HCT116 (cell line): ENCODE results near the gene SELENOS. TPM values are rescaled to one million over a fixed set of nuclear protein-coding genes. Genes with fewer than 3 reads are reported as not detected.

Source experiments
- ATAC-seq: fragments of 200-7000 bp; cut with Tn5 transposase; 2 replicates; pipeline ENCODE4 v1.9.1; 2020; ENCODE audit warnings: mild to moderate bottlenecking, moderate library complexity
- BruUV-seq: library from RNA; stranded (reverse); fragments of 400-500 nt; replicated peaks from 2 replicates; lab custom pipeline; 2021; lab: Mats Ljungman, UMichigan
- CTCF ChIA-PET: fragments of 300-600 bp; sonication (Branson Sonifier 250); formaldehyde crosslinking; loops from one replicate; lab custom pipeline; 2021; ENCODE audit warnings: antibody characterized with exemption; lab: Charles Lee
- POLR2A ChIA-PET: fragments of 300-600, 350-600 bp; sonication (Branson Sonifier 250); formaldehyde crosslinking; loops from one replicate; lab custom pipeline; 2021; ENCODE audit warnings: antibody characterized with exemption; lab: Charles Lee
- RAD21 ChIA-PET, 2 experiments: fragments of 300-600 bp; sonication (Branson Sonifier 250); formaldehyde crosslinking; loops; one replicate each; lab custom pipeline; 2023; ENCODE audit warnings: low total read pairs in 2 of 2; ENCODE audit not compliant: uncharacterized antibody in 2 of 2, unreplicated experiment in 2 of 2, low non-redundant PET in 1 of 2; lab: Charles Lee
- DNase-seq: peaks from one replicate; pipeline ENCODE4 v3.0.0-alpha.2; 2010; ENCODE audit warnings: low read depth, low spot score
- H2AFZ ChIP-seq: fragments of 200-600 bp; shearing (Covaris generic), sonication (generic); 2 replicates; pipeline ENCODE4 v1.6.1; 2017; ENCODE audit warnings: low read depth, mixed run types, mixed read lengths, antibody characterized with exemption, low read length; ENCODE audit not compliant: poor library complexity, severe bottlenecking
- H3K27ac ChIP-seq: 2 replicates; pipeline ENCODE4 v1.5.1; 2012; ENCODE audit warnings: low read depth, low read length
- H3K27me3 ChIP-seq: fragments of 200-600 bp; sonication (generic); 2 replicates; pipeline ENCODE4 v1.6.1; 2016; ENCODE audit warnings: mixed run types, low read length, mixed read lengths; ENCODE audit not compliant: insufficient read depth
- H3K36me3 ChIP-seq, 2 experiments: fragments of 200-500 bp in 1 of 2; fragments of 200-600 bp in 1 of 2; sonication (Bioruptor generic) in 1 of 2; sonication (generic) in 1 of 2; 2 replicates each; pipeline versions ENCODE4 v1.5.1 to v1.6.1; 2014 to 2016; ENCODE audit warnings: low read length in 2 of 2, inconsistent platforms in 1 of 2, mixed read lengths in 1 of 2, mixed run types in 1 of 2; ENCODE audit not compliant: insufficient read depth in 2 of 2, control insufficient read depth in 1 of 2
- H3K4me1 ChIP-seq, 2 experiments: fragments of 200-600 bp in 1 of 2; sonication (generic) in 1 of 2; 2 replicates each; pipeline versions ENCODE4 v1.5.1 to v1.6.1; 2012 to 2017; ENCODE audit warnings: low read length in 2 of 2, inconsistent platforms in 1 of 2, mild to moderate bottlenecking in 1 of 2, mixed read lengths in 1 of 2, mixed run types in 1 of 2, moderate library complexity in 1 of 2; ENCODE audit not compliant: insufficient read depth in 2 of 2, control insufficient read depth in 1 of 2
- H3K4me2 ChIP-seq: fragments of 200-600 bp; sonication (generic); 2 replicates; pipeline ENCODE4 v1.6.1; 2017; ENCODE audit warnings: mixed run types, low read length, mixed read lengths
- H3K4me3 ChIP-seq, 2 experiments: fragments of 200-600 bp in 1 of 2; sonication (generic) in 1 of 2; replicated peaks in 1 of 2; 2 replicates each; pipeline ENCODE4 v1.5.1; 2011 to 2016; ENCODE audit warnings: low read length in 2 of 2, control low read depth in 1 of 2, low read depth in 1 of 2, mild to moderate bottlenecking in 1 of 2, mixed read lengths in 1 of 2, mixed run types in 1 of 2
- H3K79me2 ChIP-seq: fragments of 200-600 bp; sonication (generic); 2 replicates; pipeline ENCODE4 v1.6.1; 2017; ENCODE audit warnings: mild to moderate bottlenecking, mixed run types, low read length, moderate library complexity, mixed read lengths; ENCODE audit not compliant: insufficient read depth
- H3K9ac ChIP-seq: fragments of 200-600 bp; sonication (generic); 2 replicates; pipeline ENCODE4 v1.6.1; 2016; ENCODE audit warnings: low read length, mixed read lengths
- H3K9me2 ChIP-seq: fragments of 200-600 bp; sonication (generic), shearing (Covaris generic); 2 replicates; pipeline ENCODE4 v1.6.1; 2017; ENCODE audit warnings: mixed run types, mild to moderate bottlenecking, moderate library complexity; ENCODE audit not compliant: insufficient read depth
- H3K9me3 ChIP-seq, 2 experiments: fragments of 200-500 bp in 1 of 2; fragments of 200-600 bp in 1 of 2; sonication (Bioruptor generic) in 1 of 2; sonication (generic) in 1 of 2; 2 replicates each; pipeline ENCODE4 v1.6.1; 2014 to 2017; ENCODE audit warnings: low read length in 2 of 2, mixed read lengths in 2 of 2, inconsistent platforms in 1 of 2, low read depth in 1 of 2, mild to moderate bottlenecking in 1 of 2, mixed run types in 1 of 2, moderate library complexity in 1 of 2; ENCODE audit not compliant: control insufficient read depth in 1 of 2, insufficient read depth in 1 of 2
- H4K20me1 ChIP-seq: fragments of 200-600 bp; sonication (generic), shearing (Covaris generic); 2 replicates; pipeline ENCODE4 v1.6.1; 2017; ENCODE audit warnings: mixed run types, mild to moderate bottlenecking, moderate library complexity; ENCODE audit not compliant: insufficient read depth
- CEBPB ChIP-seq: IDR thresholded peaks from 2 replicates; pipeline ENCODE4 v1.6.1; 2012; ENCODE audit warnings: low read depth
- EZH2 ChIP-seq: fragments of 200-600 bp; sonication (generic); IDR thresholded peaks from 2 replicates; pipeline ENCODE4 v1.6.1; 2017; ENCODE audit warnings: antibody characterized with exemption, mixed run types
- EZH2phosphoT487 ChIP-seq: fragments of 200-600 bp; IDR thresholded peaks from 2 replicates; pipeline ENCODE4 v1.6.1; 2018; ENCODE audit warnings: antibody characterized with exemption, borderline replicate concordance
- JUND ChIP-seq: IDR thresholded peaks from 2 replicates; pipeline ENCODE4 v1.6.1; 2012
- RAD21 ChIP-seq: IDR thresholded peaks from 2 replicates; pipeline ENCODE4 v1.6.1; 2012; ENCODE audit warnings: low read depth, mild to moderate bottlenecking
- TCF7L2 ChIP-seq: IDR thresholded peaks from 2 replicates; pipeline ENCODE4 v1.7.0; 2011; ENCODE audit warnings: borderline replicate concordance, inconsistent platforms; ENCODE audit not compliant: insufficient read depth, insufficient read length; ENCODE audit errors: extremely low read depth
- YY1 ChIP-seq: IDR thresholded peaks from 2 replicates; pipeline ENCODE4 v1.6.1; 2011; ENCODE audit warnings: low read length, low read depth, moderate library complexity, mild to moderate bottlenecking; ENCODE audit not compliant: insufficient replicate concordance; ENCODE audit errors: extremely low read depth
- intact Hi-C: fragments of 100-400 bp; cut with micrococcal nuclease; formaldehyde crosslinking; loops from 2 replicates; pipeline ENCODE4 v1.10.0; 2022
- total RNA-seq: library from RNA; stranded (reverse); gene quantifications from one replicate; pipeline ENCODE4 v1.2.1, GENCODE V29; 2021; ENCODE audit not compliant: unreplicated experiment
- TF ChIP-seq, protein P1 (sequence below): IDR thresholded peaks from 2 replicates; pipeline ENCODE4 v1.6.1; 2012
- TF ChIP-seq, protein P2 (sequence below): IDR thresholded peaks from 2 replicates; pipeline ENCODE4 v1.6.1; 2011; ENCODE audit warnings: mild to moderate bottlenecking, low read length, moderate library complexity; ENCODE audit not compliant: insufficient replicate concordance; ENCODE audit errors: extremely low read depth
- TF ChIP-seq, protein P3 (sequence below): IDR thresholded peaks from 2 replicates; pipeline ENCODE4 v1.6.1; 2012

Gene SELENOS
- total RNA-seq, 1 experiment from 2014 or later: 45.6 TPM

DNA sequence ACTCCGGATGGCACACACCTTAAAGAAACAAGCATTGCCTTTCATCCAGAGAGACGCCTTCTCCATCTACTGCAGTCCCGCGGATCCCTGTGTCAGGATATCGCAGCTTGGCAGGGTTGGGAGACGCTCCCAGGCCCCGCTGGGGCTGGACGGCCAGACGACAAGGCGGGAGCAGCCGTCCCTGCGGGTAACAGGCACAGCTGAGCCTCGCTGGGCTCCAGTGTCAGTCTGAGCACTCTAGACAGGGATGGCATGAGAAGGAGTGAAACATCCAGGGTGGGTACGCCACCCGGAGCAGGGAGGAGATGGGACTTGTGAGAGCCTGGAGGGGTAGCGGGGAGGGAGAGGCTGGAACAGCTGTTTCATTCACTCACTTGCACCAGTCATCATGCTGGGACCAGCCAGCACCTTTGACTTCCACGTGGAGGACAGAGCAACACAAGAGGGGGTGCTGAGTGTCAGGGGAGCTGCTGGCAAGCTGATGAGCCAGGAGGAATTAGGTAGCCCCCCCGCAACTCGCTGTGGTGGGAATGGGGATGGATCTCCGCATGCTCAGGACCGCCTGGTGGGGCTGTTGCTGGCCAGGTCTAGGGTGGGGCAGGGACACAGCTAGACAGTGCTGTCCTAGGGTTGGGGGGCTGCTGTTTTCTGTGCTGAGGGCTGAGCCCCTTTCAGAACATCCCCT is 49.3 kb upstream of the SELENOS start:
- H2AFZ ChIP-seq: no peak overlapping the region
- H3K4me3 ChIP-seq: no peak overlapping the region
- H3K27me3 ChIP-seq: no peaks in the 10 kb centered on the region
- H3K79me2 ChIP-seq: no peaks in the 10 kb centered on the region
- CTCF ChIA-PET: no interaction called here
- POLR2A ChIA-PET: no interaction called here
- H3K4me1 ChIP-seq: no peaks in the 10 kb centered on the region
- no peaks in the 10 kb centered on the region for H3K36me3 ChIP-seq
- ATAC-seq: no peak
- no peak for DNase-seq
- RAD21 ChIA-PET: no interaction called here
- no peaks in the 10 kb centered on the region for H3K9me3 ChIP-seq
- no peak overlapping the region for H3K9ac ChIP-seq
- BruUV-seq: no TSS peak
- H4K20me1 ChIP-seq: no peaks in the 10 kb centered on the region
- TF ChIP-seq JUND: no peak
- TF ChIP-seq EZH2phosphoT487: no peak
- TF ChIP-seq, protein P1, sequence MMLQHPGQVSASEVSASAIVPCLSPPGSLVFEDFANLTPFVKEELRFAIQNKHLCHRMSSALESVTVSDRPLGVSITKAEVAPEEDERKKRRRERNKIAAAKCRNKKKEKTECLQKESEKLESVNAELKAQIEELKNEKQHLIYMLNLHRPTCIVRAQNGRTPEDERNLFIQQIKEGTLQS: no peak
- TF ChIP-seq RAD21: no peak
- TF ChIP-seq CEBPB: no peak
- no peak for TF ChIP-seq TCF7L2
- no peak for TF ChIP-seq YY1
- no peak for TF ChIP-seq EZH2
- TF ChIP-seq, protein P2, sequence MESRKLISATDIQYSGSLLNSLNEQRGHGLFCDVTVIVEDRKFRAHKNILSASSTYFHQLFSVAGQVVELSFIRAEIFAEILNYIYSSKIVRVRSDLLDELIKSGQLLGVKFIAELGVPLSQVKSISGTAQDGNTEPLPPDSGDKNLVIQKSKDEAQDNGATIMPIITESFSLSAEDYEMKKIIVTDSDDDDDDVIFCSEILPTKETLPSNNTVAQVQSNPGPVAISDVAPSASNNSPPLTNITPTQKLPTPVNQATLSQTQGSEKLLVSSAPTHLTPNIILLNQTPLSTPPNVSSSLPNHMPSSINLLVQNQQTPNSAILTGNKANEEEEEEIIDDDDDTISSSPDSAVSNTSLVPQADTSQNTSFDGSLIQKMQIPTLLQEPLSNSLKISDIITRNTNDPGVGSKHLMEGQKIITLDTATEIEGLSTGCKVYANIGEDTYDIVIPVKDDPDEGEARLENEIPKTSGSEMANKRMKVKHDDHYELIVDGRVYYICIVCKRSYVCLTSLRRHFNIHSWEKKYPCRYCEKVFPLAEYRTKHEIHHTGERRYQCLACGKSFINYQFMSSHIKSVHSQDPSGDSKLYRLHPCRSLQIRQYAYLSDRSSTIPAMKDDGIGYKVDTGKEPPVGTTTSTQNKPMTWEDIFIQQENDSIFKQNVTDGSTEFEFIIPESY: no peak
- TF ChIP-seq, protein P3, sequence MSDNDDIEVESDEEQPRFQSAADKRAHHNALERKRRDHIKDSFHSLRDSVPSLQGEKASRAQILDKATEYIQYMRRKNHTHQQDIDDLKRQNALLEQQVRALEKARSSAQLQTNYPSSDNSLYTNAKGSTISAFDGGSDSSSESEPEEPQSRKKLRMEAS: no peak
- intact Hi-C loops: no loop called here
- H3K27ac ChIP-seq: no peak overlapping the region
- H3K9me2 ChIP-seq: no peaks in the 10 kb centered on the region
- H3K4me2 ChIP-seq: no peak overlapping the region
